OCI-LY3 (cell line): ENCODE measurements around the gene KMT5B.

Experiments
- H2AFZ ChIP-seq: fragments of 200-600, 300-600 bp; shearing (Covaris generic); 2 replicates; pipeline ENCODE4 v1.6.0; 2014; ENCODE audit warnings: antibody characterized with exemption, low read depth, low read length
- H3K27ac ChIP-seq: fragments of 200-600, 300-600 bp; sonication (generic); 2 replicates; pipeline ENCODE4 v1.5.1; 2014; ENCODE audit warnings: mild to moderate bottlenecking, low read length, moderate library complexity, mixed read lengths
- H3K27me3 ChIP-seq: fragments of 200-600, 300-600 bp; sonication (generic); 2 replicates; pipeline ENCODE4 v1.6.1; 2014; ENCODE audit warnings: low read depth, low read length, mixed read lengths
- H3K36me3 ChIP-seq: fragments of 200-600, 300-600 bp; sonication (generic); replicated peaks from 2 replicates; pipeline ENCODE3; 2014; ENCODE audit warnings: low read depth, low read length, mixed read lengths
- H3K4me1 ChIP-seq: fragments of 300-600, 200-600 bp; sonication (generic); 2 replicates; pipeline ENCODE4 v1.6.1; 2014; ENCODE audit warnings: low read length, mixed read lengths
- H3K4me2 ChIP-seq: fragments of 200-600, 300-600 bp; sonication (generic); 2 replicates; pipeline ENCODE4 v1.6.1; 2014; ENCODE audit warnings: low read length, mixed read lengths
- H3K4me3 ChIP-seq: fragments of 300-600, 200-600 bp; sonication (generic); 2 replicates; pipeline ENCODE4 v1.5.1; 2014; ENCODE audit warnings: antibody characterized with exemption, mild to moderate bottlenecking, low read length, moderate library complexity
- H3K79me2 ChIP-seq: fragments of 300-600, 200-600 bp; shearing (Covaris generic); 2 replicates; pipeline ENCODE4 v1.6.1; 2014; ENCODE audit warnings: mild to moderate bottlenecking, low read length, mixed read lengths
- H3K9ac ChIP-seq: fragments of 300-600, 200-600 bp; shearing (Covaris generic); 2 replicates; pipeline ENCODE4 v1.6.0; 2014; ENCODE audit warnings: mild to moderate bottlenecking, low read length, moderate library complexity
- H3K9me3 ChIP-seq: fragments of 200-600, 300-600 bp; shearing (Covaris generic); 2 replicates; pipeline ENCODE4 v1.6.1; 2014; ENCODE audit warnings: low read length, mixed read lengths; ENCODE audit not compliant: insufficient read depth
- H4K20me1 ChIP-seq: fragments of 200-600, 300-600 bp; sonication (generic); 2 replicates; pipeline ENCODE4 v1.6.1; 2016; ENCODE audit warnings: low read length, mixed read lengths; ENCODE audit not compliant: insufficient read depth
- EZH2phosphoT487 ChIP-seq: fragments of 200-600 bp; shearing (Covaris generic); IDR thresholded peaks from 2 replicates; pipeline ENCODE4 v1.6.1; 2018; ENCODE audit warnings: antibody characterized with exemption, mixed run types, low read depth
- TF ChIP-seq, protein P1 (sequence below): fragments of 200-600, 300-600 bp; sonication (generic); IDR thresholded peaks from 2 replicates; pipeline ENCODE4 v1.5.1; 2014; ENCODE audit warnings: antibody characterized with exemption, low read length, low read depth

KMT5B gene

DNA sequence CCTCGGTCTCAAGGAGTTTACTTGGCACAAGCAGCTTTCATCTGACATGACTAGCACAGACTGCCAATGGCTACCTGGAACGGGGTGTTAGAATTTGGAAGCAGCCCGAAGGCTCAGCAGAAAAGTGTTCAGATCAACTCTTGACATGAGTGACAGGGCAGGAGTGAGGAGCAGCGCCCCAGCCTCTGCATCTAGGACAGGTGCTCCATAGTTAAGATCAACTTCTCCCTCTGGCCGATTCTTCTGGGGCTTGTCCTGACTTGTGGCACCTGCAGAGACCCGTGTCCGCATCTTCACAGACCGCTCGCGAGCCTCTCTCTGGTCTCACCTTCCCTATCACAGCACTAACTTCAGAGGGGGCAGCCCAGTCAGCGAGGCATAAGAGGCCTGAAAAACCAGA lies 49.4 kb downstream of the KMT5B start:
- H3K4me3 ChIP-seq, result no peak overlapping the region
- H3K4me2 ChIP-seq, result no peak overlapping the region
- H3K9ac ChIP-seq, result no peak overlapping the region
- no peak overlapping the region for H3K27ac ChIP-seq
- H4K20me1 ChIP-seq, result no peaks in the 10 kb centered on the region
- H3K79me2 ChIP-seq, result no peaks in the 10 kb centered on the region
- H3K27me3 ChIP-seq, result no peaks in the 10 kb centered on the region
- TF ChIP-seq, protein P1, sequence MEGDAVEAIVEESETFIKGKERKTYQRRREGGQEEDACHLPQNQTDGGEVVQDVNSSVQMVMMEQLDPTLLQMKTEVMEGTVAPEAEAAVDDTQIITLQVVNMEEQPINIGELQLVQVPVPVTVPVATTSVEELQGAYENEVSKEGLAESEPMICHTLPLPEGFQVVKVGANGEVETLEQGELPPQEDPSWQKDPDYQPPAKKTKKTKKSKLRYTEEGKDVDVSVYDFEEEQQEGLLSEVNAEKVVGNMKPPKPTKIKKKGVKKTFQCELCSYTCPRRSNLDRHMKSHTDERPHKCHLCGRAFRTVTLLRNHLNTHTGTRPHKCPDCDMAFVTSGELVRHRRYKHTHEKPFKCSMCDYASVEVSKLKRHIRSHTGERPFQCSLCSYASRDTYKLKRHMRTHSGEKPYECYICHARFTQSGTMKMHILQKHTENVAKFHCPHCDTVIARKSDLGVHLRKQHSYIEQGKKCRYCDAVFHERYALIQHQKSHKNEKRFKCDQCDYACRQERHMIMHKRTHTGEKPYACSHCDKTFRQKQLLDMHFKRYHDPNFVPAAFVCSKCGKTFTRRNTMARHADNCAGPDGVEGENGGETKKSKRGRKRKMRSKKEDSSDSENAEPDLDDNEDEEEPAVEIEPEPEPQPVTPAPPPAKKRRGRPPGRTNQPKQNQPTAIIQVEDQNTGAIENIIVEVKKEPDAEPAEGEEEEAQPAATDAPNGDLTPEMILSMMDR, result no peak
- no peak for TF ChIP-seq EZH2phosphoT487
- H3K4me1 ChIP-seq, result peaks cover 10% of the 10 kb centered on the region
- H2AFZ ChIP-seq, result no peak overlapping the region
- H3K36me3 ChIP-seq, result peaks cover 44% of the 10 kb centered on the region
- H3K9me3 ChIP-seq, result no peaks in the 10 kb centered on the region

DNA sequence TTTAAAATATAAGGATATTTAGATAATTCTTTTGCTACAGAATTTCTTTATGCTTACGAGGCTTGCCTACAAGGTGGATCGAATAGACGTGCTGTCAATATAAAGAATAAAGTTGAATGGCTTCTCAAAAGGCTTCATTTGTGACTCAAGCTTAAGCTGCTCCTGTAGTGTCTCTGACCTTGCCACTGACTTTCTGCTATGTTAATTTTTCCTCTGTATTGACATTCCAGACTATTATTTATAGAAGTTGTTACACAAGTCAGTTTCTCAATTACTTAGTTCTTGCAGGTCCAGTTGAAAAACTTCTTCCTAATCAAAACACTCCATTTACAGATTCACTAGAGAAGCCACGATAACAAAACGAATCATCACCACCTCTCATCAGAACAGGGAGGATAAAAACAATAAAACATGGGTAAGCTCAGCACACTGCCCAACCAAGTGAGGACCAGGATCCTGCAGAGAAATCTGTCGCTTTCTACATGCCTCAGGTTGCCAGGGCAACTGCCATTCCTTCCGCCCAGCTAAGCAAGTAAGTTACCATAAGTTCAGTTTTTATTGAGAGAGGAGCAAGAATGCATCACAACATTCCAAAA lies 52.9 kb downstream of the KMT5B start:
- peaks cover 10% of the 10 kb centered on the region for H3K4me1 ChIP-seq
- peaks cover 33% of the 10 kb centered on the region for H3K36me3 ChIP-seq
- H3K4me2 ChIP-seq, result no peak overlapping the region
- no peak overlapping the region for H3K9ac ChIP-seq
- TF ChIP-seq EZH2phosphoT487, result no peak
- TF ChIP-seq, protein P1, result no peak
- no peak overlapping the region for H2AFZ ChIP-seq
- H3K27me3 ChIP-seq, result no peaks in the 10 kb centered on the region
- no peaks in the 10 kb centered on the region for H4K20me1 ChIP-seq
- H3K79me2 ChIP-seq, result no peaks in the 10 kb centered on the region
- H3K27ac ChIP-seq, result no peak overlapping the region
- H3K9me3 ChIP-seq, result no peaks in the 10 kb centered on the region
- no peak overlapping the region for H3K4me3 ChIP-seq

DNA sequence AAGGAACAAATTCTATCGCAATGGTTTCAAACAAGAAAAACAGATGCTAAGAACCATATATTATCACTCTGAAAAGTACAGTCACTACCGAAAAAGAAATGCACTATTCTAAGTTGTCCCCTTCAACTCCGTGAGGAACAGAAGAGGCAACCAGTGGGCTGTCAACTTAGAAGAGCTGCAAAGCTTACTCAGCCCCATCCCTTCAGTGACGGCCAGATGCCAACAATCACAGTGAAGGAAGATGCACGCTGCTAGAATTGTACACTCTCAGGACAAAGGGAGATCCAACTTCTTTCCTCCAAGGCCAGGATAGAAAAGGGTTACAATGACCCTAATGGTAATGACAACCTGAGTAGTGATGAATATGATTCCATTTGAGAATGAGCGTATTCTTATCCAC lies 53.4 kb downstream of the KMT5B start:
- peaks cover 9% of the 10 kb centered on the region for H3K4me1 ChIP-seq
- H3K9ac ChIP-seq, result no peak overlapping the region
- H3K27me3 ChIP-seq, result no peaks in the 10 kb centered on the region
- no peak overlapping the region for H3K4me2 ChIP-seq
- H3K36me3 ChIP-seq, result peaks cover 32% of the 10 kb centered on the region
- H3K27ac ChIP-seq, result no peak overlapping the region
- no peaks in the 10 kb centered on the region for H3K9me3 ChIP-seq
- no peak overlapping the region for H2AFZ ChIP-seq
- H3K79me2 ChIP-seq, result no peaks in the 10 kb centered on the region
- no peak overlapping the region for H3K4me3 ChIP-seq
- TF ChIP-seq EZH2phosphoT487, result no peak
- TF ChIP-seq, protein P1, result no peak
- no peaks in the 10 kb centered on the region for H4K20me1 ChIP-seq

DNA sequence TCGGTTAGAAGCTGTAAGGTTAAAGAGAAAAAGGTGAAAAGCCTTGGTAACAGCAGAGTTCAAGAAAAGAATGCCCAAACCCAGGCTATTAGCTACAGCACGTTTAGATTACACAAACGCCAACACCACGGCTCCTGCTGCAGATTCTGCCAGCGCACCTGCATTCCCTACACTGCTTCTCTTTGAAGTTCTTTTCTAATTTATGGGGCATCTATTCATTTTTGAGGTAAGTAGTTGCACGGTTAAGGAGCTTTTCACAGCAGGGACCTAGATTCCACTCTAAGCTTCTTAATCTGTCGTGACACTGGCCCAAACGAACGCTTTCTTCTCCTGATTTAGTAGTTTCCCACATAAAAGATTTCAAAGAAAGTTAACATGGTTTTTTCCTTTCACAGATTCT lies 53.9 kb downstream of the KMT5B start:
- H4K20me1 ChIP-seq, result no peaks in the 10 kb centered on the region
- H3K9me3 ChIP-seq, result no peaks in the 10 kb centered on the region
- no peaks in the 10 kb centered on the region for H3K79me2 ChIP-seq
- TF ChIP-seq, protein P1, result no peak
- TF ChIP-seq EZH2phosphoT487, result no peak
- H3K9ac ChIP-seq, result no peak overlapping the region
- no peak overlapping the region for H3K4me2 ChIP-seq
- H3K4me1 ChIP-seq, result peaks cover 4% of the 10 kb centered on the region
- no peak overlapping the region for H2AFZ ChIP-seq
- H3K36me3 ChIP-seq, result peaks cover 27% of the 10 kb centered on the region
- H3K4me3 ChIP-seq, result no peak overlapping the region
- H3K27me3 ChIP-seq, result no peaks in the 10 kb centered on the region
- no peak overlapping the region for H3K27ac ChIP-seq
